ENCODE measurements around the gene GMPPA.

DNA sequence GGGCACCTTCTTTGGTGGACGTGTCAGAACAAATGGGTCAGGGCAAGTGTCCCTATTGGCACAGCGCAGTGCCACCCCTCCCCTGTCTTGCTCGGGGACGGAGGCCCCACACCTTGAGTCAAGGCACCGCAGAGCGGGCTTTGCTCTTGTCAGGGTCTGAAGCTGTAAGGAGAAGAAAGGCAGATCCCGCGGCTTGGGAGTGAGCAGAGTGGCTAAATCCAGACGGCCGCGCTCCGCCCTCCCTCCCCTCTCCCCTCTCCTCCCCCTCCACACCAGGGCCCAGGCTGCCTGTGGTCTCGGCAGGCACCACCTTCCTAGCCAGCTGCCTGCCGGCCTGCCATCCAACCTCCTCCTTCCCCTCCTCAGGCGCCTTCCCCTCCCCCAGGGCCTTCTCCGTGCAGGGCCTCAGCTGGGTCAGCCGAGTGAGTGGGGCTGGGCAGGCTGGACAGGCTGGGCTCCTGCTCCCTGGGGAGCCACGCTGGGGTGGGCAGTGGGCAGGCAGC is 38.2 kb upstream of the GMPPA start:
- TF ChIP-seq, protein P1, sequence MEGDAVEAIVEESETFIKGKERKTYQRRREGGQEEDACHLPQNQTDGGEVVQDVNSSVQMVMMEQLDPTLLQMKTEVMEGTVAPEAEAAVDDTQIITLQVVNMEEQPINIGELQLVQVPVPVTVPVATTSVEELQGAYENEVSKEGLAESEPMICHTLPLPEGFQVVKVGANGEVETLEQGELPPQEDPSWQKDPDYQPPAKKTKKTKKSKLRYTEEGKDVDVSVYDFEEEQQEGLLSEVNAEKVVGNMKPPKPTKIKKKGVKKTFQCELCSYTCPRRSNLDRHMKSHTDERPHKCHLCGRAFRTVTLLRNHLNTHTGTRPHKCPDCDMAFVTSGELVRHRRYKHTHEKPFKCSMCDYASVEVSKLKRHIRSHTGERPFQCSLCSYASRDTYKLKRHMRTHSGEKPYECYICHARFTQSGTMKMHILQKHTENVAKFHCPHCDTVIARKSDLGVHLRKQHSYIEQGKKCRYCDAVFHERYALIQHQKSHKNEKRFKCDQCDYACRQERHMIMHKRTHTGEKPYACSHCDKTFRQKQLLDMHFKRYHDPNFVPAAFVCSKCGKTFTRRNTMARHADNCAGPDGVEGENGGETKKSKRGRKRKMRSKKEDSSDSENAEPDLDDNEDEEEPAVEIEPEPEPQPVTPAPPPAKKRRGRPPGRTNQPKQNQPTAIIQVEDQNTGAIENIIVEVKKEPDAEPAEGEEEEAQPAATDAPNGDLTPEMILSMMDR (IDR thresholded peaks at IDR 0.05; ENCODE audit: poor library complexity), result no peak
- no peak for TF ChIP-seq EZH2 (IDR thresholded peaks at IDR 0.05; ENCODE audit: borderline replicate concordance)
